H1 (cell line): ENCODE results near the gene PCDHGA1. TPM values are rescaled to one million over a fixed set of nuclear protein-coding genes. Genes with fewer than 3 reads are reported as not detected.
A peak's percentile ranks its signal among the peaks of the same experiment; 100 is the strongest.

Experiments
- CTCF ChIA-PET: fragments of 300-600 bp; sonication (Branson Sonifier 250); formaldehyde crosslinking; loops from one replicate; lab custom pipeline; 2021; ENCODE audit not compliant: partially characterized antibody; lab: Charles Lee
- POLR2A ChIA-PET: fragments of 300-600 bp; sonication (Branson Sonifier 250); formaldehyde crosslinking; loops from one replicate; lab custom pipeline; 2021; ENCODE audit warnings: inconsistent platforms; ENCODE audit not compliant: partially characterized antibody; lab: Charles Lee
- DNase-seq, 2 experiments: peaks; one replicate each; pipeline versions ENCODE4 v3.0.0 to v3.0.0-alpha.2; 2010 to 2022; ENCODE audit warnings: low spot score in 2 of 2, low read depth in 1 of 2, mixed read lengths in 1 of 2
- FAIRE-seq: peaks from 2 replicates; lab custom pipeline; 2011; peaks lifted over from hg19 to GRCh38; lab: Jason Lieb, UNC
- H2AFZ ChIP-seq: 2 replicates; pipeline ENCODE4 v1.8.1; 2012; ENCODE audit warnings: low read length, inconsistent platforms
- H2AK5ac ChIP-seq: 2 replicates; pipeline ENCODE4 v1.6.1; 2013; ENCODE audit warnings: low read depth, low read length
- H2BK120ac ChIP-seq: replicated peaks from 2 replicates; pipeline ENCODE3; 2013; ENCODE audit warnings: low read depth, low read length, inconsistent platforms
- H2BK12ac ChIP-seq: 2 replicates; pipeline ENCODE4 v1.6.1; 2013; ENCODE audit warnings: low read depth, low read length
- H2BK15ac ChIP-seq: 2 replicates; pipeline ENCODE4 v1.6.1; 2013; ENCODE audit warnings: low read length
- H2BK20ac ChIP-seq: 2 replicates; pipeline ENCODE4 v1.6.1; 2013; ENCODE audit warnings: low read length
- H2BK5ac ChIP-seq: 2 replicates; pipeline ENCODE4 v1.6.1; 2013; ENCODE audit warnings: low read depth, low read length
- H3K14ac ChIP-seq: 2 replicates; pipeline ENCODE4 v1.6.1; 2013; ENCODE audit warnings: inconsistent platforms; ENCODE audit not compliant: insufficient read length
- H3K18ac ChIP-seq: 2 replicates; pipeline ENCODE4 v1.6.1; 2013; ENCODE audit warnings: low read length; ENCODE audit errors: extremely low read depth
- H3K23ac ChIP-seq: 2 replicates; pipeline ENCODE4 v1.6.1; 2013; ENCODE audit warnings: inconsistent platforms; ENCODE audit not compliant: insufficient read length
- H3K23me2 ChIP-seq: 2 replicates; pipeline ENCODE4 v1.6.1; 2013; ENCODE audit warnings: low read depth, low read length
- H3K27ac ChIP-seq: 2 replicates; pipeline ENCODE4 v1.6.1; 2011; ENCODE audit warnings: low read depth, low read length, inconsistent platforms
- H3K27me3 ChIP-seq, 4 experiments: replicated peaks in 1 of 4; 1 replicate in 1 of 4; 2 replicates in 3 of 4; pipeline versions ENCODE4 v1.6.1 to v1.8.1; 2011 to 2013; ENCODE audit warnings: low read length in 3 of 4, mild to moderate bottlenecking in 3 of 4, inconsistent platforms in 2 of 4, mixed read lengths in 2 of 4, moderate library complexity in 1 of 4; ENCODE audit not compliant: control insufficient read depth in 3 of 4, insufficient read depth in 3 of 4; ENCODE audit errors: extremely low read depth in 1 of 4
- H3K36me3 ChIP-seq, 4 experiments: 2 replicates each; pipeline versions ENCODE4 v1.6.1 to v1.8.1; 2011 to 2013; ENCODE audit warnings: mild to moderate bottlenecking in 4 of 4, low read length in 3 of 4, moderate library complexity in 2 of 4, control low read depth in 1 of 4, inconsistent platforms in 1 of 4; ENCODE audit not compliant: insufficient read depth in 4 of 4, control insufficient read depth in 2 of 4
- H3K4ac ChIP-seq: replicated peaks from 2 replicates; pipeline ENCODE3; 2013; ENCODE audit warnings: low read length, low read depth, mixed read lengths, inconsistent platforms; ENCODE audit not compliant: insufficient read length
- H3K4me1 ChIP-seq, 4 experiments: replicated peaks in 1 of 4; 1 replicate in 1 of 4; 2 replicates in 3 of 4; pipeline versions ENCODE4 v1.6.1 to v1.8.1; 2011 to 2013; ENCODE audit warnings: low read length in 3 of 4, inconsistent platforms in 2 of 4, mixed read lengths in 1 of 4; ENCODE audit not compliant: insufficient read depth in 4 of 4, control insufficient read depth in 3 of 4
- H3K4me2 ChIP-seq, 2 experiments: 2 replicates each; pipeline versions ENCODE4 v1.6.1 to v1.8.1; 2011 to 2013; ENCODE audit warnings: low read depth in 2 of 2, low read length in 2 of 2, control low read depth in 1 of 2, inconsistent platforms in 1 of 2, mild to moderate bottlenecking in 1 of 2; ENCODE audit not compliant: insufficient read depth in 1 of 2
- H3K4me3 ChIP-seq, 4 experiments: fragments of 200-600, 300-600 bp in 1 of 4; sonication (generic), shearing (Covaris generic), sonication (Bioruptor Twin) in 1 of 4; 2 replicates each; pipeline versions ENCODE4 v1.5.1 to v1.8.1; 2011 to 2016; ENCODE audit warnings: low read length in 4 of 4, low read depth in 3 of 4, control low read depth in 2 of 4, inconsistent platforms in 2 of 4, mild to moderate bottlenecking in 2 of 4, mixed read lengths in 1 of 4, moderate library complexity in 1 of 4; ENCODE audit not compliant: insufficient read depth in 2 of 4; ENCODE audit errors: extremely low read depth in 1 of 4
- H3K56ac ChIP-seq: replicated peaks from 2 replicates; pipeline ENCODE3; 2013; ENCODE audit warnings: low read depth, mild to moderate bottlenecking, mixed read lengths, low read length, inconsistent platforms; ENCODE audit not compliant: insufficient read length
- H3K79me1 ChIP-seq: 2 replicates; pipeline ENCODE4 v1.6.1; 2013; ENCODE audit warnings: low read depth, low read length, control low read depth
- H3K79me2 ChIP-seq, 2 experiments: 2 replicates each; pipeline versions ENCODE4 v1.6.1 to v1.8.1; 2012 to 2013; ENCODE audit warnings: low read length in 2 of 2, mild to moderate bottlenecking in 2 of 2, inconsistent platforms in 1 of 2; ENCODE audit not compliant: insufficient read depth in 2 of 2, control insufficient read depth in 1 of 2
- H3K9ac ChIP-seq, 4 experiments: replicated peaks in 1 of 4; 1 replicate in 1 of 4; 2 replicates in 3 of 4; pipeline versions ENCODE4 v1.6.1 to v1.8.1; 2011 to 2013; ENCODE audit warnings: low read depth in 3 of 4, low read length in 3 of 4, control low read depth in 2 of 4, mild to moderate bottlenecking in 2 of 4, moderate library complexity in 2 of 4, inconsistent platforms in 1 of 4; ENCODE audit errors: extremely low read depth in 1 of 4
- H3K9me3 ChIP-seq, 2 experiments: 2 replicates each; pipeline versions ENCODE4 v1.6.1 to v1.8.1; 2012 to 2013; ENCODE audit warnings: mild to moderate bottlenecking in 2 of 2, moderate library complexity in 2 of 2, control low read depth in 1 of 2, inconsistent platforms in 1 of 2, low read depth in 1 of 2, low read length in 1 of 2, mixed read lengths in 1 of 2; ENCODE audit not compliant: insufficient read depth in 2 of 2
- H4K20me1 ChIP-seq, 2 experiments: replicated peaks in 1 of 2; 2 replicates each; pipeline versions ENCODE3 to v1.8.1; 2011 to 2013; ENCODE audit warnings: inconsistent platforms in 2 of 2, low read length in 2 of 2, mild to moderate bottlenecking in 1 of 2; ENCODE audit not compliant: insufficient read depth in 2 of 2, control insufficient read depth in 1 of 2
- H4K5ac ChIP-seq: 2 replicates; pipeline ENCODE4 v1.6.1; 2013; ENCODE audit warnings: low read length, low read depth, mixed read lengths, inconsistent platforms; ENCODE audit not compliant: insufficient read length
- H4K8ac ChIP-seq: 2 replicates; pipeline ENCODE4 v1.8.0; 2013; ENCODE audit warnings: mild to moderate bottlenecking, moderate library complexity, low read length, inconsistent platforms; ENCODE audit not compliant: insufficient read depth; ENCODE audit errors: extremely low read depth
- H4K91ac ChIP-seq: replicated peaks from 2 replicates; pipeline ENCODE3; 2013; ENCODE audit warnings: low read length, mixed read lengths, inconsistent platforms; ENCODE audit not compliant: insufficient read length
- BACH1 ChIP-seq: IDR thresholded peaks from 2 replicates; pipeline ENCODE4 v1.6.1; 2012; ENCODE audit warnings: low read length, improper control_type of control experiment
- CEBPB ChIP-seq: IDR thresholded peaks from 2 replicates; pipeline ENCODE4 v1.6.1; 2012; ENCODE audit warnings: low read depth, low read length
- CREB1 ChIP-seq: IDR thresholded peaks from 2 replicates; pipeline ENCODE4 v1.6.1; 2012; ENCODE audit warnings: inconsistent platforms
- EGR1 ChIP-seq: IDR thresholded peaks from 2 replicates; pipeline ENCODE4 v1.6.1; 2011; ENCODE audit warnings: low read depth, low read length, borderline replicate concordance
- GTF2F1 ChIP-seq: IDR thresholded peaks from 2 replicates; pipeline ENCODE4 v1.6.1; 2012; ENCODE audit warnings: low read depth, low read length, improper control_type of control experiment, borderline replicate concordance
- JUND ChIP-seq: IDR thresholded peaks from 2 replicates; pipeline ENCODE4 v1.6.1; 2011; ENCODE audit warnings: mild to moderate bottlenecking, improper control_type of control experiment, low read length
- NANOG ChIP-seq: IDR thresholded peaks from 2 replicates; pipeline ENCODE4 v1.6.1; 2011; ENCODE audit warnings: low read length, low read depth, mild to moderate bottlenecking, inconsistent platforms; ENCODE audit not compliant: insufficient read depth, poor library complexity, severe bottlenecking
- SIN3A ChIP-seq, 2 experiments: IDR thresholded peaks in 1 of 2; conservative IDR thresholded peaks in 1 of 2; 2 replicates each; pipeline ENCODE4 v1.6.1; 2011 to 2012; ENCODE audit warnings: low read length in 2 of 2, improper control_type of control experiment in 1 of 2, low read depth in 1 of 2, mild to moderate bottlenecking in 1 of 2
- SIX5 ChIP-seq: IDR thresholded peaks from 2 replicates; pipeline ENCODE4 v1.6.1; 2011; ENCODE audit warnings: mild to moderate bottlenecking, low read depth, low read length
- SUZ12 ChIP-seq: fragments of 200-600 bp; sonication (generic); IDR thresholded peaks from 2 replicates; pipeline ENCODE4 v1.6.1; 2012; ENCODE audit warnings: mild to moderate bottlenecking, inconsistent platforms, low read length, moderate library complexity, mixed read lengths
- TAF1 ChIP-seq: IDR thresholded peaks from 2 replicates; pipeline ENCODE4 v1.6.1; 2011; ENCODE audit warnings: mild to moderate bottlenecking, low read depth, low read length
- TCF12 ChIP-seq: IDR thresholded peaks from 2 replicates; pipeline ENCODE4 v1.6.1; 2011; ENCODE audit warnings: low read depth, mild to moderate bottlenecking, low read length
- YY1 ChIP-seq: IDR thresholded peaks from 2 replicates; pipeline ENCODE4 v1.6.1; 2011; ENCODE audit warnings: low read depth, mild to moderate bottlenecking, low read length
- WGBS, 2 experiments: shearing (Covaris generic) in 1 of 2; methylation state at CpG; one replicate each; pipeline versions ENCODE4 v1.1.6 to v1.1.7; 2013 to 2015; ENCODE audit warnings: low lambda C conversion rate in 2 of 2, mixed read lengths in 2 of 2, inconsistent platforms in 1 of 2, low coverage in 1 of 2, missing lambda C conversion rate in 1 of 2; ENCODE audit not compliant: insufficient replicate concordance in 2 of 2, insufficient coverage in 1 of 2, insufficient read length in 1 of 2; ENCODE audit errors: extremely low coverage in 1 of 2, missing lambda C conversion rate in 1 of 2; 5-methylcytosine and 5-hydroxymethylcytosine counted together
- polyA plus RNA-seq, 7 experiments: library from polyadenylated mRNA; depleted of rRNA in 3 of 7; stranded (reverse) in 5 of 7; unstranded in 2 of 7; fragments of >200 nt in 5 of 7; fragments of 200-250 nt in 2 of 7; gene quantifications; 1 replicate in 5 of 7; 2 replicates in 1 of 7; 4 replicates in 1 of 7; pipeline versions ENCODE4 v1.2.1 to v1.2.3, GENCODE V29; 2011 to 2013; ENCODE audit warnings: missing spikeins in 2 of 7, mixed read lengths in 2 of 7
- total RNA-seq: library from RNA; stranded (reverse); fragmentation: NEBNext Ultra II Directional; extraction: Animal tissue kit (Norgen Biotek cat#: 25700); gene quantifications from 2 replicates; pipeline ENCODE4 v1.2.1, GENCODE V29; 2021

PCDHGA1 gene
- total and polyA plus RNA-seq, 2 of the 8 experiments (the other 6 are each of a cell fraction or from before 2014, with no cell fraction given) = 0.57 to 0.89 TPM

- Histone ChIP-seq H3K4me3 (peak within 1 kb of the TSS; percentile 17 to 53 (median 31); a peak in 7 of 8 replicates), H3K56ac (no peak within 1 kb of the TSS), H3K23ac (no peak within 1 kb of the TSS), H3K4me2 (peak within 1 kb of the TSS; percentile 6 to 51; a peak in 2 of 4 replicates), H4K8ac (no peak within 1 kb of the TSS), H3K23me2 (no peaks in the 10 kb centered on the region), H3K14ac (no peak within 1 kb of the TSS), H2AK5ac (no peak within 1 kb of the TSS), H3K79me2 (no peaks in the 10 kb centered on the region), H2BK120ac (no peak within 1 kb of the TSS), H2BK5ac (no peak within 1 kb of the TSS), H3K9me3 (peaks cover 25 to 31% of the 10 kb centered on the region in 2 experiments), H3K36me3 (peaks cover 0 to 10% (median 3%) of the 10 kb centered on the region in 4 experiments; a peak in 4 of 8 replicates), H3K18ac (no peak within 1 kb of the TSS), H2BK12ac (no peak within 1 kb of the TSS), H3K4ac (no peak within 1 kb of the TSS), H2AFZ (peak within 1 kb of the TSS; percentile 97), H3K79me1 (no peaks in the 10 kb centered on the region), H2BK20ac (no peak within 1 kb of the TSS), H4K91ac (no peak within 1 kb of the TSS), H2BK15ac (no peak within 1 kb of the TSS), H4K5ac (no peak within 1 kb of the TSS), H3K9ac (peak within 1 kb of the TSS in 2 of 4 experiments; percentile 13; a peak in 3 of 7 replicates), H4K20me1 (no peaks in the 10 kb centered on the region), H3K4me1 (peaks cover 0 to 5% (median under 1%) of the 10 kb centered on the region in 4 experiments; a peak in 1 of 7 replicates), H3K27me3 (no peaks in the 10 kb centered on the region), H3K27ac (no peak within 1 kb of the TSS)
- FAIRE-seq = peak; percentile 93
- 65 to 100% methylated on average over 5 to 29 of the region's 29 CpGs for WGBS, 2 experiments
- ChIA-PET CTCF (interaction anchor here (0.6 to 5.5 kb wide), 60 partner anchors 7 to 603 kb away, joined by 3 to 29 read pairs (median 4); partner anchors contain the start of genes PCDHB10, PCDHB12, PCDHB14 and PCDHB15), POLR2A (interaction anchor here (1.0 to 2.1 kb wide), 7 partner anchors 11 to 214 kb away, joined by 3 to 7 read pairs (median 3); partner anchors contain the start of genes PCDHB15, PCDHGA2 and TAF7)
- peak in 1 of 2 experiments; percentile 83 for DNase-seq
- TF ChIP-seq BACH1 (no peak), SIN3A (conservative IDR thresholded peaks at IDR 0.05 in 1 of 2, IDR thresholded peaks at IDR 0.05 in 1 of 2; ENCODE audit: low read depth in 1 of 2, low read length in 2 of 2) (no peak), NANOG (no peak), CEBPB (no peak), TCF12 (no peak), SUZ12 (no peak), GTF2F1 (peak; percentile 44; the same call in 1 of the 2 replicates), TAF1 (peak; percentile 63; the same call in 1 of the 2 replicates), SIX5 (no peak), JUND (no peak), CREB1 (no peak), YY1 (no peak), EGR1 (no peak)
These were observed 19.8 kb downstream of the PCDHGA1 start, which contains the start of gene PCDHGB1 for GRCh38 chr5:141349917-141350619. Gene PCDHGB1, plus strand, starts transcription at chr5:141350099. Its CDS starts 162 bp downstream, at chr5:141350261.
